Activated naive CD4-positive, alpha-beta T cell treated with anti-CD3 and anti-CD28 coated beads, Interleukin-2, amount 50 U/mL, for 16 hours (primary cell): ENCODE measurements around the gene SLC66A1.

ENCODE experiments used
- DNase-seq: peaks from one replicate; pipeline ENCODE4 v3.0.0-alpha.2; 2020

Gene SLC66A1

DNA sequence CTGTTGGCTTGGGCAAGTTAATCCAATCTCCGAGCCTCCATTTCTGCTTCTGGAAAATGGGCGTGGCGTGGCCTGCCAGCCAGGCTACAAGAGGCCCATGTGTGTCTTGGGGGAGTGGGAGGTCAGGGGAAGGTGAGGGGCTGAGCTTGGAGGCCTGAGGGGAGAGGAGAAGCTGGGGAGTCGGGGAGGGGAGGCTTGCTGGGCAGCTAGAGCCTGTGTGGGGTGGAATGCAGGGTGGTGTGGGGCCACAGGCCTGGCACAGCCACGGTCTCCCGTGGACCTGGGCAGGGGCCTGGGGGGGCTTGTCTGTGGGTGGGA lies 14.6 kb downstream of the SLC66A1 start:
- no peak for DNase-seq

DNA sequence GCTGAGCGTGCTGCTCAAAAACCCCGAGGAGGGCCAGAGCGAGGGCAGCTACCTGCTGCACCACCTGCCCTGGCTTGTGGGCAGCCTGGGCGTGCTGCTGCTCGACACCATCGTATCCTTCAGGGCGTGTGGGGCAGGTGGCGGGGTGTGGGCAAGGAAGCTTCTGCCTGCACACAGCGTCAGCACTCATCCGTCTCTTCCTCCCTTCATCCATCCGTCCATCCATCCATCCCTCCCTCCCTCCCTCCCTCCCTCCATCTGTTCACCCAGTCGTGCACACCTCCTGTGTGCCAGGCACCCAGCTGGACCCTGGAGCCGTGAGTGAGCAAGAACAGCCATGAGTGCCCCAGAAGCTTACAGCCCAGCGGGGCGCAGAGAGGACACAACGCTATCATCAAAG lies 15.2 kb downstream of the SLC66A1 start:
- no peak for DNase-seq

DNA sequence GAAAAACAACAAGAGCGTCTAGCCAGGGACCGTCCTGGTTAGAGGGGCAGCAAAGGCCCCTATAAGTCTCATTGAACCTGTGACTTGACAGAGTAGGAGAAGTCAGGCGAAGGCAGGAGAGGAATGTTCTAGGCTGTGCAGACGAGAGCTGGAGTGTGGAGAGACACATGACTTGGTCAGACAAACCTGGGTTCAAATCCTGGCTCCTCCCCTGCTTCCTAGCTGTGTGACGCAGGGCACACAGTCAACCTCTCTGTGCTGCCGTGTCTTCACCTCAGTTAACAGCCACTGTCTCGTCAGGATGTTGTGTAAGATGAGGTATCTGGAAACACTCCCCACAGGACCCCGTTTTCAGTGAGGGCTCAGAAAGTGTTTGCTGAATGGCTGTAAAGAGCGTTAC lies 15.6 kb downstream of the SLC66A1 start:
- DNase-seq, result no peak

DNA sequence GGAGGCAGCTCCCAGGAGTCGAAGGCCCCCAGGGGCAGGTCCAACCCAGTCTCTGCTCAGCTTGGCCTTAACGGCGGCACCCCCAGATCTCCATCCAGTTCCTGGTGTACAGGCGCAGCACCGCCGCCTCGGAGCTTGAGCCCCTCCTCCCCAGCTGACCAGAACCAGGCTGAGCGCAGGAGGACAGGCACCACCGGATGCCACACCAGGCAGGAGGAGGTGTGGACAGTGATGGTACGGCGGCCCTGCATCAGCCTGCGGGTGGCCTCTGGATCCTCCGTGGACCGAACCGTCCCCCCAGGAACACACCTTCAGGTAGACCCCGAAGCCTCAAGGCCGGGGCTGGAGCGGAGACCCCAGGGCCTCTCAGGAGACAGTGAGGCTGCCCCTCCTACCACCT lies 16.4 kb downstream of the SLC66A1 start:
- no peak for DNase-seq

DNA sequence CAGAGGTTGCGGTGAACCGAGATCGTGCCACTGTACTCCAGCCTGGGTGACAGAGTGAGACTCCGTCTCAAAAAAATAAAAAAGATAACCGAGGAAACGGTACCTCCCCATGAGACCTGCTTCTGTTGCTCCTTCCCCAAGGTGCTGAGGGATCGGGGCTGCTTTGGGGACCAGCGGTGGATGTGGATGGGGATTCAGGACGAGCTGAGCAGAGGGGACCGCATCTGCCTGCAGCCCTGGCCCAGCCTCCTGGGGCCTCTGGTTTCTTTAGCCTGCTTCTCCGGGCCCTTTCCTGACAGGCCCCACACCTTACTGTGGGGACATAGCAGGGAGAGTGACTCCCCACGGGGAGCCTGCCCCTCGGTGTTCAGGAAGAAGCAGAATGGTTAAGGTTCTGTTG lies 17.1 kb downstream of the SLC66A1 start:
- DNase-seq, result no peak

- DNase-seq, result no peak
Observed at GRCh38 chr1:19329611-19330010, 17.5 kb downstream of the SLC66A1 start.

GRCh38 chr1:19330449-19331135 lies 18.5 kb downstream of the SLC66A1 start:
- DNase-seq, result no peak

- no peak for DNase-seq
Observed at GRCh38 chr1:19331262-19331878, 19.2 kb downstream of the SLC66A1 start.

GRCh38 chr1:19332832-19333231 lies 20.7 kb downstream of the SLC66A1 start:
- no peak for DNase-seq

DNA sequence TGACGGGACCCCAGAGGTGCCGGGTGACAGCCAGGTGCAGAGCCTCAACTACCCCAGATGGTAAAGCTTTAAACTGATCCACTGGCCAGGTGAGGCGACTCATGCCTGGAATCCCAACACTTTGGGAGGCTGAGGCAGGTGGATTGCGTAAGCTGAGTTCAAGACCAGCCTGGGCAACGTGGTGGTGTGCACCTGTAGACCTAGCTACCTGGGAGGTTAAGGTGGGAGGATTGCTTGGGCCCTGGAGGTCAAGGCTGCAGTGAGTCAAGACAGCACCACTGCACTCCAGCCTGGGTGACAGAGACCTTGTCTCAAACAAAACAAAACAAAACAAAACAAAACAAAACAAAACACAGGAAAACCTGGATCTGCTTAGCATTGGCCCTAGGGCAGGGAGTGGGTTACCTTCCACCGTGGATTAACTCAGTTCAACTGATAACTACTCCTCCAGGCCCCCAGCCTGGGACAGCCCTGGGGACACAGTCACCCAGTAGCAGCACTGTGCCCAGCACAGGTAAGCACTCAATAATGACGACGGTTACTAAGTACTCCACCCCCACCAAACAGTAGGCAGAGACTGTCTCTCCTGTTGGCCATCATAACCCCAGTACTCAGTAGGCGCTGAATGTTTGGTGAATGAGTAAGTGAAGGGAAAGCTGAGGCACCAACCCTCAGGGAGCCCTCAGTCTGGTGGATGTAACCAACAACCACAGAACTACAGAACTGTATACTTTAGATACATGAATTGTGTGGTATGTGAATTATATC lies 21.6 kb downstream of the SLC66A1 start:
- DNase-seq, result no peak

GRCh38 chr1:19336543-19336942 lies 24.4 kb downstream of the SLC66A1 start:
- DNase-seq, result peak; percentile 23

DNA sequence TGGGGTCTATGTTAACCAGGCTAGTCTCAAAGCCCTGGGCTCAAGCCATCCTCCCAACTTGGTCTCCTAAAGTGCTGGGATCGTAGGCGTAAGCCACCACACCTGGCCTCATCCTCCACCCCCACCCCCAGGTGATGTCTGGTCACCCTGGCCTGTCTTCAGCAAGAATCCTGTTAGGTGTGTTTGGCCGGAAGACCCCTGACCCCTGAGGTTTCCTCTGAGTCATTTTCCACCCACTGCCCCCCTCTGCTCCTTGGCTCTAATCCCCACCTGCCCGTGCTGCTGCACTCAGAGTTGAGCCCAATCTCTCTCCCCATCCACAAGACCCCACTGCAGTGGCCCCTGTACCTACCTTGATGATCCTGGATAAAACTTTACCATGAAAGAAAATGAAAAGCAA lies 25.2 kb downstream of the SLC66A1 start:
- DNase-seq, result no peak

GRCh38 chr1:19338323-19338762 lies 26.2 kb downstream of the SLC66A1 start:
- no peak for DNase-seq

DNA sequence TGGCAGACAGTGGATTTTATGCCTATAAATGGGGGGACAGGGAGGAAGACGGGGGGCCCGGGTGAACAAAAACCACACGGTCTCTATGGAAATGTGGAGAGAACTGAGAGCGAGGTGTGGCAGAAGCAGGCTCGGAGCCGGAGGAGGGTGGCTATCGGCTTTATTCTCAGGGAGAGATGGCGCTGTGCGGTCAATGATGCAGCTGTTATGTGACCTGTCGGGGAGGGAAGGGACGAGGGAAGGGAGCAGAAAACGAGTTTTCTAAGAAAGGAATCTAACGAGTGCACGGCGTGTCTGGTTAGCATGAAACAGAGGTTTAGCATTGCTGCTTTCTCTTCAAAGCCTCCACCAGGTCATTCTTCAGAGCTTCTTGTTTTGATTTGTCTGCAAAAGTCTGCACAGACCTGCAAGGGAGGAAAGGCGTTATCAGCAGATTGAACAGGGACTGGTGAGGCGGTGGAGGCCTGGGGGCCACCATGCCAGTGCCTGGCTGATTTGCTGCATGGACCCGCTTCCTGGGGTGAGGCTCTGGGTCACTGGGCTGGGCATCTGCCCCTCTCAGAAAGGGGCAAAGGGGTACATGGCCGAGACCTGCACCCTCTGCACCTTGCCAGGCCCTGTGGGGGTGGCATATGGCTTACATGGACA lies 27.2 kb downstream of the SLC66A1 start:
- no peak for DNase-seq

- no peak for DNase-seq
Observed at GRCh38 chr1:19340387-19340937, 28.3 kb downstream of the SLC66A1 start.

GRCh38 chr1:19341201-19342061 lies 29.3 kb downstream of the SLC66A1 start:
- DNase-seq, result peak; percentile 82

DNA sequence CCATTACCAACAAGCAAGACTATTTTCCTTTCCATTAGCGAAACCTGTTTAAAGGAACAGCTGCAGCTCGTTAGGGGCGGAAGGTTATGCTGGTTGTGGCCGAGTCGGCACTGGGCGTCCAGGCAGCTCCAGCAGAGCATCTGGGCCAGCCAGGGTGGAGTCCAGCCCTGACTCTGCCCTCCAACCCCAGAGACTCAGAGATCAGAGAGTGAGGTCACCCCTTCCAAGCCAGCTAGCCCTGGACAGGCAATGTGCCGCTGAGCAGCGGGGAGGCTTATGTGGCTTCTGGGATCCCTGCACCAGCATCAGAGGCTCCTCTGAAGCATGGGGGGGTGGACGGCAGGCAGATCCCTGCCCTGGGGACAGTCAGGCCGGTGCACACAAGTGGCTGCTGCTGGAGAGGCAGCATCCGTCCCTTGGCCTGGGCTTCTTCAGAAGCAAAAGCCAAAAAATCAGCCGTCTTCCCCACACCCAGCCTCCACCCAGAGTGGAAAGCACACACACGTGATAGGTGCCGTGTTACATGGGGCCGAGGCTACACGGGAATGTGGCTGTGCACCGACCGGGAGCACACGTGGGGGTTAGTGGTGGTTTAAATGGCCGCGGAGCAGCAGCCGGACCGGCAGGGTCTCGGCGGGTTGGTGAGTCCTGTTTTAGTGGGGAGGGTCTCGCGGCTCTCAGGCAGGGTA lies 30.1 kb downstream of the SLC66A1 start:
- no peak for DNase-seq

- no peak for DNase-seq
Observed at GRCh38 chr1:19342894-19343616, 30.9 kb downstream of the SLC66A1 start.

GRCh38 chr1:19343617-19344350 lies 31.7 kb downstream of the SLC66A1 start:
- DNase-seq, result no peak

DNA sequence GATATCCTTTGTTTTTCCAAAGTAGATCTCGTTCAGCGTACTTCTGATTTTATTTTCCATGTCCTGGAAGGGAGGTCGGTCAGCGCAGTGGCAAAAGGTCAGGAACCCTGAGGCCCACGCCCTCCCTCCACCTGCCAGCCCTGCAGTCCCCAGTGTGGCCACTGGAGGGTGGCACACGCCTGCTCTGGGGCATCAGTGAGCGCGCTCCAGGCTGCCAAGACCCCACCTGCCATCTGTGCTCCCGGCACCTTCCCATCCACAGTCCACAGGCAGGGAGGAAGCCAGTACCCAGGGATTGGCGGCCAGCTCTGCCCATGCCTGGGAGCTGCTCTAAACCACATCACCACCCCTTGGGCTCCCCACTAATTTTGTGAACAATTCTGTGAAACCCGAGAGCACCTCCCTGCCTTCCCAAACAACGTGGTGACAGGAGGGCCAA lies 32.3 kb downstream of the SLC66A1 start:
- DNase-seq, result peak; percentile 52
